H1 (cell line): Measurements from ENCODE around the gene KPRP. TPM values are rescaled to one million over a fixed set of nuclear protein-coding genes. Genes with fewer than 3 reads are reported as not detected.

Experiments
- CHD2 ChIP-seq: IDR thresholded peaks from 2 replicates; pipeline ENCODE4 v1.6.1; 2012; ENCODE audit warnings: low read length, improper control_type of control experiment
- JUND ChIP-seq: IDR thresholded peaks from 2 replicates; pipeline ENCODE4 v1.6.1; 2011; ENCODE audit warnings: mild to moderate bottlenecking, improper control_type of control experiment, low read length
- NANOG ChIP-seq: IDR thresholded peaks from 2 replicates; pipeline ENCODE4 v1.6.1; 2011; ENCODE audit warnings: low read length, low read depth, mild to moderate bottlenecking, inconsistent platforms; ENCODE audit not compliant: insufficient read depth, poor library complexity, severe bottlenecking
- POLR2A ChIP-seq, 2 experiments: IDR thresholded peaks; 1 replicate in 1 of 2; 2 replicates in 1 of 2; pipeline ENCODE4 v1.6.1; 2011; ENCODE audit warnings: low read depth in 2 of 2, low read length in 2 of 2, mild to moderate bottlenecking in 2 of 2; ENCODE audit errors: control extremely low read depth in 1 of 2
- RAD21 ChIP-seq, 2 experiments: IDR thresholded peaks in 1 of 2; conservative IDR thresholded peaks in 1 of 2; 2 replicates each; pipeline ENCODE4 v1.6.1; 2011; ENCODE audit warnings: low read depth in 2 of 2, low read length in 2 of 2, improper control_type of control experiment in 1 of 2, inconsistent platforms in 1 of 2, mild to moderate bottlenecking in 1 of 2, moderate library complexity in 1 of 2
- SIRT6 ChIP-seq: IDR thresholded peaks from one replicate; pipeline ENCODE4 v1.7.1; 2012; ENCODE audit warnings: low read length, inconsistent platforms
- TAF7 ChIP-seq: optimal IDR thresholded peaks from 2 replicates; pipeline ENCODE3; 2011; ENCODE audit warnings: low read depth, mild to moderate bottlenecking, inconsistent platforms, low read length, moderate library complexity, borderline replicate concordance
- polyA plus RNA-seq, 7 experiments: library from polyadenylated mRNA; depleted of rRNA in 3 of 7; stranded (reverse) in 5 of 7; unstranded in 2 of 7; fragments of >200 nt in 5 of 7; fragments of 200-250 nt in 2 of 7; gene quantifications; 1 replicate in 5 of 7; 2 replicates in 1 of 7; 4 replicates in 1 of 7; pipeline versions ENCODE4 v1.2.1 to v1.2.3, GENCODE V29; 2011 to 2013; ENCODE audit warnings: missing spikeins in 2 of 7, mixed read lengths in 2 of 7
- total RNA-seq: library from RNA; stranded (reverse); fragmentation: NEBNext Ultra II Directional; extraction: Animal tissue kit (Norgen Biotek cat#: 25700); gene quantifications from 2 replicates; pipeline ENCODE4 v1.2.1, GENCODE V29; 2021
- TF ChIP-seq, protein P1 (sequence below): fragments of 300-600 bp; sonication (generic); IDR thresholded peaks from 2 replicates; pipeline ENCODE4 v1.7.1; 2012; ENCODE audit warnings: low read length, moderate library complexity, mild to moderate bottlenecking, inconsistent platforms; ENCODE audit not compliant: insufficient replicate concordance
- TF ChIP-seq, protein P2 (sequence below): IDR thresholded peaks from 2 replicates; pipeline ENCODE4 v1.6.1; 2012; ENCODE audit warnings: inconsistent platforms

Gene KPRP
- total and polyA plus RNA-seq, 2 of the 8 experiments (the other 6 are each of a cell fraction or from before 2014, with no cell fraction given): not detected

DNA sequence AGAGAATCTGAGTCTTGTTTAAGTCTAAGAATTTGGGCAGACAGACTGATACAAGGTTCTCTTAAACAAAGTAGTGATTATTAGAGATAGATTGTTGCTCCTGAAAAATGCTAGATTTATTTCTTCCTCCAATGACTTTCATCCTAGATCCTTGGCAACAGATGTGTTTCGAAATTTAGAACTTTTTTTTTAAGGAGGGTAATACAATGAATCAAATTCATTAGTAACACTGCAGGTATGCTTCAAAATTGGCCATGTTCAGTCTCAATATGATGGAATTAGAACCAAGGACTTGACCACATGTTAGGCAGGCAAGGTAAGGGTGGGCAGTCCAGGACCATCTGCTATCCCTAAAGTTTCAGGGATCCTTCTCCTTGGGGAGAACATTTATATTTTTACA lies 12.6 kb downstream of the KPRP start (continued):
- TF ChIP-seq, protein P1, sequence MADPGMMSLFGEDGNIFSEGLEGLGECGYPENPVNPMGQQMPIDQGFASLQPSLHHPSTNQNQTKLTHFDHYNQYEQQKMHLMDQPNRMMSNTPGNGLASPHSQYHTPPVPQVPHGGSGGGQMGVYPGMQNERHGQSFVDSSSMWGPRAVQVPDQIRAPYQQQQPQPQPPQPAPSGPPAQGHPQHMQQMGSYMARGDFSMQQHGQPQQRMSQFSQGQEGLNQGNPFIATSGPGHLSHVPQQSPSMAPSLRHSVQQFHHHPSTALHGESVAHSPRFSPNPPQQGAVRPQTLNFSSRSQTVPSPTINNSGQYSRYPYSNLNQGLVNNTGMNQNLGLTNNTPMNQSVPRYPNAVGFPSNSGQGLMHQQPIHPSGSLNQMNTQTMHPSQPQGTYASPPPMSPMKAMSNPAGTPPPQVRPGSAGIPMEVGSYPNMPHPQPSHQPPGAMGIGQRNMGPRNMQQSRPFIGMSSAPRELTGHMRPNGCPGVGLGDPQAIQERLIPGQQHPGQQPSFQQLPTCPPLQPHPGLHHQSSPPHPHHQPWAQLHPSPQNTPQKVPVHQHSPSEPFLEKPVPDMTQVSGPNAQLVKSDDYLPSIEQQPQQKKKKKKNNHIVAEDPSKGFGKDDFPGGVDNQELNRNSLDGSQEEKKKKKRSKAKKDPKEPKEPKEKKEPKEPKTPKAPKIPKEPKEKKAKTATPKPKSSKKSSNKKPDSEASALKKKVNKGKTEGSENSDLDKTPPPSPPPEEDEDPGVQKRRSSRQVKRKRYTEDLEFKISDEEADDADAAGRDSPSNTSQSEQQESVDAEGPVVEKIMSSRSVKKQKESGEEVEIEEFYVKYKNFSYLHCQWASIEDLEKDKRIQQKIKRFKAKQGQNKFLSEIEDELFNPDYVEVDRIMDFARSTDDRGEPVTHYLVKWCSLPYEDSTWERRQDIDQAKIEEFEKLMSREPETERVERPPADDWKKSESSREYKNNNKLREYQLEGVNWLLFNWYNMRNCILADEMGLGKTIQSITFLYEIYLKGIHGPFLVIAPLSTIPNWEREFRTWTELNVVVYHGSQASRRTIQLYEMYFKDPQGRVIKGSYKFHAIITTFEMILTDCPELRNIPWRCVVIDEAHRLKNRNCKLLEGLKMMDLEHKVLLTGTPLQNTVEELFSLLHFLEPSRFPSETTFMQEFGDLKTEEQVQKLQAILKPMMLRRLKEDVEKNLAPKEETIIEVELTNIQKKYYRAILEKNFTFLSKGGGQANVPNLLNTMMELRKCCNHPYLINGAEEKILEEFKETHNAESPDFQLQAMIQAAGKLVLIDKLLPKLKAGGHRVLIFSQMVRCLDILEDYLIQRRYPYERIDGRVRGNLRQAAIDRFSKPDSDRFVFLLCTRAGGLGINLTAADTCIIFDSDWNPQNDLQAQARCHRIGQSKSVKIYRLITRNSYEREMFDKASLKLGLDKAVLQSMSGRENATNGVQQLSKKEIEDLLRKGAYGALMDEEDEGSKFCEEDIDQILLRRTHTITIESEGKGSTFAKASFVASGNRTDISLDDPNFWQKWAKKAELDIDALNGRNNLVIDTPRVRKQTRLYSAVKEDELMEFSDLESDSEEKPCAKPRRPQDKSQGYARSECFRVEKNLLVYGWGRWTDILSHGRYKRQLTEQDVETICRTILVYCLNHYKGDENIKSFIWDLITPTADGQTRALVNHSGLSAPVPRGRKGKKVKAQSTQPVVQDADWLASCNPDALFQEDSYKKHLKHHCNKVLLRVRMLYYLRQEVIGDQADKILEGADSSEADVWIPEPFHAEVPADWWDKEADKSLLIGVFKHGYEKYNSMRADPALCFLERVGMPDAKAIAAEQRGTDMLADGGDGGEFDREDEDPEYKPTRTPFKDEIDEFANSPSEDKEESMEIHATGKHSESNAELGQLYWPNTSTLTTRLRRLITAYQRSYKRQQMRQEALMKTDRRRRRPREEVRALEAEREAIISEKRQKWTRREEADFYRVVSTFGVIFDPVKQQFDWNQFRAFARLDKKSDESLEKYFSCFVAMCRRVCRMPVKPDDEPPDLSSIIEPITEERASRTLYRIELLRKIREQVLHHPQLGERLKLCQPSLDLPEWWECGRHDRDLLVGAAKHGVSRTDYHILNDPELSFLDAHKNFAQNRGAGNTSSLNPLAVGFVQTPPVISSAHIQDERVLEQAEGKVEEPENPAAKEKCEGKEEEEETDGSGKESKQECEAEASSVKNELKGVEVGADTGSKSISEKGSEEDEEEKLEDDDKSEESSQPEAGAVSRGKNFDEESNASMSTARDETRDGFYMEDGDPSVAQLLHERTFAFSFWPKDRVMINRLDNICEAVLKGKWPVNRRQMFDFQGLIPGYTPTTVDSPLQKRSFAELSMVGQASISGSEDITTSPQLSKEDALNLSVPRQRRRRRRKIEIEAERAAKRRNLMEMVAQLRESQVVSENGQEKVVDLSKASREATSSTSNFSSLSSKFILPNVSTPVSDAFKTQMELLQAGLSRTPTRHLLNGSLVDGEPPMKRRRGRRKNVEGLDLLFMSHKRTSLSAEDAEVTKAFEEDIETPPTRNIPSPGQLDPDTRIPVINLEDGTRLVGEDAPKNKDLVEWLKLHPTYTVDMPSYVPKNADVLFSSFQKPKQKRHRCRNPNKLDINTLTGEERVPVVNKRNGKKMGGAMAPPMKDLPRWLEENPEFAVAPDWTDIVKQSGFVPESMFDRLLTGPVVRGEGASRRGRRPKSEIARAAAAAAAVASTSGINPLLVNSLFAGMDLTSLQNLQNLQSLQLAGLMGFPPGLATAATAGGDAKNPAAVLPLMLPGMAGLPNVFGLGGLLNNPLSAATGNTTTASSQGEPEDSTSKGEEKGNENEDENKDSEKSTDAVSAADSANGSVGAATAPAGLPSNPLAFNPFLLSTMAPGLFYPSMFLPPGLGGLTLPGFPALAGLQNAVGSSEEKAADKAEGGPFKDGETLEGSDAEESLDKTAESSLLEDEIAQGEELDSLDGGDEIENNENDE: no peak
- TF ChIP-seq NANOG: no peak
- TF ChIP-seq POLR2A (IDR thresholded peaks at IDR 0.05; ENCODE audit: control extremely low read depth in 1 of 2, low read depth in 2 of 2, low read length in 2 of 2): no peak
- no peak for TF ChIP-seq RAD21 (IDR thresholded peaks at IDR 0.05 in 1 of 2, conservative IDR thresholded peaks at IDR 0.05 in 1 of 2; ENCODE audit: low read depth in 2 of 2, low read length in 2 of 2)
- no peak for TF ChIP-seq CHD2
- TF ChIP-seq, protein P2, sequence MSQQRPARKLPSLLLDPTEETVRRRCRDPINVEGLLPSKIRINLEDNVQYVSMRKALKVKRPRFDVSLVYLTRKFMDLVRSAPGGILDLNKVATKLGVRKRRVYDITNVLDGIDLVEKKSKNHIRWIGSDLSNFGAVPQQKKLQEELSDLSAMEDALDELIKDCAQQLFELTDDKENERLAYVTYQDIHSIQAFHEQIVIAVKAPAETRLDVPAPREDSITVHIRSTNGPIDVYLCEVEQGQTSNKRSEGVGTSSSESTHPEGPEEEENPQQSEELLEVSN: no peak
- no peak for TF ChIP-seq TAF7
- no peak for TF ChIP-seq SIRT6
- TF ChIP-seq JUND: no peak
